NK-92 treated with Interleukin-12 subunit alpha and Interleukin-12 subunit beta, amount 100 ng/mL, for 24 hours (cell line): Measurements from ENCODE around the gene ELN.
"Not testable (repeated sequence)": the region's sequence is repeated elsewhere in the genome, so short reads cannot be mapped to it uniquely, and the experiment has no call there.

Source experiments
- DNase-seq: peaks from one replicate; lab custom pipeline; 2025; lab: John Stamatoyannopoulos, UW

The ELN gene

GRCh38 chr7:74027683-74028320, at the start of gene ELN:
TSS of gene ELN (plus strand) at chr7:74028173. CDS start at chr7:74028188, 15 bp downstream.
- no peak for DNase-seq

- no peak for DNase-seq
Measured at GRCh38 chr7:73978661-73979563, 49.1 kb upstream of the ELN start.

GRCh38 chr7:73979656-73980055, 48.3 kb upstream of the ELN start:
- not testable (repeated sequence) for DNase-seq

GRCh38 chr7:73980206-73980605, 47.8 kb upstream of the ELN start:
- DNase-seq: no peak

GRCh38 chr7:73981933-73982332, 46.0 kb upstream of the ELN start:
- DNase-seq: no peak

DNA sequence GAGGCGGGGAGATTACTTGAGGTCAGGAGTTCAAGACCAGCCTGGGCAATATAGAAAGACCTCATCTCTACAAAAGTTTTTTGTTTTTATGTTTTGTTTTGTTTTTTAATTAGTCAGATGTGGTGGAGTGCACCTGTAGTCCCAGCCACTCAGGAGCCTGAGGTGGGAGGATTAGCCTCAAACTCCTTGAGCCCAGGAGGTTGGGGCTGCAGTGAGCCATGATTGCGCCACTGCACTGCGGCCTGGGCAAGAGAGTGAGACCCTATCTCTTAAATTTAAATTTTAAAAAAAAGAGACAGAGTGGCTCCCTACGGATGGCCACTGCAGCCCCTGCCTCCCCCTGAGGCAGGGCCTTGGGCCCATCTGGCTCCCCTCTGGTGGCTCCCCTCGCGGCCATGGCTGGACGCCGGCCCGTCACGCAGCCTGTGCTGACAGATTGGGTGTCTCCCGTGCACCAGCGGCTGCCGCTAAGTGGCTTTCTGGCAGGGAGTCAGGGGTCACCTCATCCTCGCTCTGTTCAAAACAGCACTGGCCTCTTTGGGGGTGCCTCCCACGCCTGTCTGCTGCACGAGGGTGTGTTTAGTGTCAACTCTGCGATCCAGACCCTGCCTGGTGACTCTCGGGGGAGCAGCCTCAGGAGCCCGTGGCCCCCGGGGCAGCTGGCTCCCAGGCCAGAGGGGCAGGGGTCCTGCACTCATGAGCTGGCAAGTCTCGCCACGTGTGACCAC, 44.4 kb upstream of the ELN start:
- no peak for DNase-seq

GRCh38 chr7:73984481-73985205, 43.3 kb upstream of the ELN start:
- no peak for DNase-seq

DNA sequence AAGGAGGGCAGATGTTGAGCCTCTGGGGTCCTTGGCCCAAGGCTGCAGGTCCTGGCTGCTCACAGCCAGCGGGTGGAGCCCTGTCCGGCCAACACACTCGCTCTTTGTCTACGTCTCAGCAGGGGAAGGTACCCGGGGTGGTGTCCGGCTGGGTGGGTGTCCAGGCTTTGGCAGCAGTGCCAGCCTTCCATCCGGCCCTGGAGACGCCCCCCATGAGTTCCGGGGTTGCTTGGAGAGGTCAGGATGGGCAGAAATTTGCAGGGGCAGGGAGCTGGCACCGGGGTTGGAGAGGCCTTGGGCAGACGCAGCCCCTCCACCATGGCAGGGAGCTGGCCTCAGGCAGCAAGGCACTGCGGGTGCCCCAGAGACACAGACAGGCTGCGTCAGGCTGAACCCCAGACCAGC, 42.2 kb upstream of the ELN start:
- no peak for DNase-seq

DNA sequence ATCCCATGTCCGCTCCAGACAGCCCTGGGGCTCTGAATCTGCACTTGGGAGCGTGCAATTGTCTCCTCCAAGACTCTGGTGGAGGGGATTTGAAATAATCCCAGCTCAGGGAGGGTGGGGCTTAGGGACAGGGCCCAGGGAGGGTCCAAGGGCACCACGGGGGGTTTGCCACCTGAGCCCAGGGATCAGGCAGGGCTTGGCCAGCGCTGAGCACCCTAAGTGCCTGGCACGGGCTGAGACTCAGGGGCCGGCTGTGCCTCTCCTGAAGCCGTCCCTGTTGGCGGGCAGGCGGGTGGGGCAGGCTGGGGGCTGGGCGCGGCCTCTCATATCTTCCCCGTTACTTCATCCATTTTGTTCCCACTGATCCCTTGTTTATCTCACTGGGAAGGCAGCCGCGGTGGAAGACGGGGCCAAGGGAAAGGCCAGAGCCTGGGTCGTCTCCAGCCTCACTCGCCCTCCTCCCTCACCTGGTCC, 41.8 kb upstream of the ELN start:
- DNase-seq: no peak

DNA sequence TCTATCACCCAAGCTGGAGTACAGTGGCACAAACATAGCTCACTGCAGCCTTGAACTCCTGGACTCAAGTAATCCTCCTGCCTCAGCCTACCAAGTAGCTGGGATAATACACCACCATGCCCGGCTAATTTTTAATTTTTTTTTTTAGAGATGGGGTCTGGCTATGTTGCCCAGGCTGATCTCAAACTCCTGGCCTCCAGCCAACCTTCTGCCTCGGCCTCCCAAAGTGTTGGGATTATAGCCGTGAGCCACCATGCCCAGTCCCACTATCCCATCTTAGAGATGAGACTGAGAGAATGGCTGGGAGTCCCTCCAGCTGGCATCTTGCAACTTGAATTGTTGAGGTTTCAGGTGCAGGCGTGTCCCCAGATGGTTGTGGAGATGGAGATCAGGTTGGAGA, 40.7 kb upstream of the ELN start:
- no peak for DNase-seq

- DNase-seq: no peak
Measured at GRCh38 chr7:73988197-73988596, 39.8 kb upstream of the ELN start.

DNA sequence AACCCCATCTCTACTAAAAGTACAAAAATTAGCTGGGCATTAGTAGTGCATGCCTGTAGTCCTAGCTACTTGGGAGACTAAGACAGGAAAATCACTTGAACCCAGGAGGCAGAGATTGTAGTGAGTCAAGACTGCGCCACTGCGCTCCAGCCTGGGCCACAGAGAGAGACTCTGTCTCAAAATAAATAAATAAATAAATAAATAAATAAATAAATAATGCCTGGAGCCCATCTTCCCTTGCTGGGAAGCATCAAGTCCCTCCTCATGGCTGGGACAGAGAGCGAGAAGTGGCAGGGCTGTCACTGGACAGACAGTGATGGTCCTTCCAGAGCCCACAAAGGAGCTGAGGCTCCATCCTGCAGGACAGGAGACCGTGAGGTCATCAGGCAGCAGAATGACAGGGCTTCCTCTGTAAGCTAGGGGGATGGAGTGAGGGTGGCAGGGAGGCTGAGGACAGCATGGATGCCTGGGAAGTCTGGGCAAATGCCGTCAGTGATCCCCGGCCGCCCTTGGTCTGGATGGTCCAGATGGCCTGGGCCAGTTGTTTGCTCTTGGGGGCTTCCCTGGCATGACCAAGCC, 36.4 kb upstream of the ELN start:
- no peak for DNase-seq

- DNase-seq: no peak
Measured at GRCh38 chr7:73992101-73992562, 35.8 kb upstream of the ELN start.

DNA sequence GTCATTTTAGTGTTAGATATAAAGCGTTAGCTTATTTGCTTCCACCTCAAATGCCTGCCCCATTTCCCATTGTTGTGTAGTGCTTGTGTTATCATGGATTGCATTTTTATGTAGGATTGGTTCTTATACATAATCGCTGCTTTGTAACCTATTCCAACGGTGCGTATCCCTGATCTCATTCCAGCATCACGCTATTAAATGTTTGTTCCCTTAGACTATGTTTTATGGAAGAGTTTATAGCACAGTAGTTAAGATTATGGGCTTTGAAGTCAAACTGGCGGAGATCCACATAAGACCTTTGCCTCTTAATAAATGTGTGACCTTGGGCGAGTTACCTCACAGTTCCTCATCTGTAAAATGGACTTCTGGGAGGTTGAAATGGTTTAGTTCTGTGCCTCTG, 34.0 kb upstream of the ELN start:
- no peak for DNase-seq

GRCh38 chr7:73994761-73995160, 33.2 kb upstream of the ELN start:
- no peak for DNase-seq

GRCh38 chr7:73995330-73995729, 32.6 kb upstream of the ELN start:
- DNase-seq: no peak

DNA sequence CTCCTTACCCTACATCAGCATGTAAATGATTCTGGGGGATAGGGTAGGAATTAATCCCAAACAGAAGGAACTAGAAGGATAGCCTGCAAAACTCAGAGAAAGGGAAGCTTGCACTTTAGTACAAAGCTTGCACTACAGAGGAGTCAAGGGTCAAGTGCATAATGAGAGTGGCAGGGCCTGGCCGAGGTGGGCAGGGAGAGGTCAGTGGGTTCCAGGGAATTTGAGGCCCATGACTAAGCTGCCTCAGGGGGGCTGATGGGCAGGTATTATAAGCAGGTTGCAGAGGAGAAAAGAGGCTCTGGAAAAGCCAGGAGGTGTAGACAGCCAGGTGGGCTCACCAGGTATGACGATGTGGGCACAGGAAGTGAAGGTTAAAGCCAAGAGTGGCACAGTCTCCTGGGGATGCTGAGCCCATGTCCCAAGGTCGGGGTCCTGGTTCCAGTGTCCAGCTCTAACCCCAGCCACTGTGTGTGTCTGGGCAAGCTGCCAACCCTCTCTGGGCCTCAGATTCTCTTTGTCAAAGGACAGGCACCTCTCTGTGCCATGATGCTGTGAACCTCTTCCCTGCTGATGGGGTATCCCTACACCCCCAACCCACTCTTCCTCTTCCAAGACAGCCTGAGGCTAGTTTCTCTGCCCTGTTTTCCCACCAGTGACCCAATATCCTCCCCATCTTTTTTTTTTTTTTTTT, 32.0 kb upstream of the ELN start:
- DNase-seq: no peak

GRCh38 chr7:73997056-73997455, 30.9 kb upstream of the ELN start:
- DNase-seq: no peak

DNA sequence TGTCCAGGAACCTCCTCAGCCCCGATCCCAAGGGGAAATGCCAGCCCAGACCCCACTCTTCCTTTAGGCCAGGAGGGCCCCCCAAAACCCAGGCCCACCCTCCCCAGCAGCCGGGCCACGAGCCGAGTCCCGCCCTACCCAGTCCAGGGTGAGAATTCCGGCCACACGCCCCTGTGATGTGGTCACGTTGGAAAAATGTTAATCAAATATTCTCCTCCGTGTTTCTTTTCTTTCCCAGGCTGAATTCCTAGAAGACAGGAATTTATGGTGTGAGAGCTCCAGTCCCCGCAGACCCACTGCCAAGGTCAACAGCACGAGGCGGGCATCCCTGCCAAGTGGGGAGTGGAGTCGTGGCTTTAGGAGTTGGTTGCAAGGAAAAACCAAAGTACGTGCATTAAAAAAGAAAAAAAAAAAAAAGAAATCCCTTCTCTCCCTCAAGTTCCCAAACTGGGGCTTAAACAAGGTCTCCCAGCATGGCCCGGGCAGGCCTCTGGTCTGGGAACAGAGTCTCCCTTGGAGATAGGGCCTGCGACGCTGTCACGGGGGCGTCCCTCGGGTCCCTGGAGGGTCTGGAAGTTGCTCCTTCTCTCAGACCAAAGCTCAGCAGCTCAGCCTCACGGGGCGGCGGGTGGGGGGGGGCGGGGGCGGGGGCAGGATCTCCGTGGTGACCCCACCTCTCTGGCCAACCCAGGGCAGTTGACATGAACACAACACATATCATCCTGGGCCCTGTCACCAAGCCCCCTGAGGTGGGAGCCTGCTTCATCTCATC, 28.1 kb upstream of the ELN start:
- no peak for DNase-seq

GRCh38 chr7:74000489-74001149, 27.4 kb upstream of the ELN start:
- DNase-seq: no peak
